OCI-LY3 (cell line): Measurements from ENCODE around the gene JAK2.

Source experiments
- H2AFZ ChIP-seq: fragments of 200-600, 300-600 bp; shearing (Covaris generic); 2 replicates; pipeline ENCODE4 v1.6.0; 2014; ENCODE audit warnings: antibody characterized with exemption, low read depth, low read length
- H3K27ac ChIP-seq: fragments of 200-600, 300-600 bp; sonication (generic); 2 replicates; pipeline ENCODE4 v1.5.1; 2014; ENCODE audit warnings: mild to moderate bottlenecking, low read length, moderate library complexity, mixed read lengths
- H3K27me3 ChIP-seq: fragments of 200-600, 300-600 bp; sonication (generic); 2 replicates; pipeline ENCODE4 v1.6.1; 2014; ENCODE audit warnings: low read depth, low read length, mixed read lengths
- H3K36me3 ChIP-seq: fragments of 200-600, 300-600 bp; sonication (generic); replicated peaks from 2 replicates; pipeline ENCODE3; 2014; ENCODE audit warnings: low read depth, low read length, mixed read lengths
- H3K4me1 ChIP-seq: fragments of 300-600, 200-600 bp; sonication (generic); 2 replicates; pipeline ENCODE4 v1.6.1; 2014; ENCODE audit warnings: low read length, mixed read lengths
- H3K4me2 ChIP-seq: fragments of 200-600, 300-600 bp; sonication (generic); 2 replicates; pipeline ENCODE4 v1.6.1; 2014; ENCODE audit warnings: low read length, mixed read lengths
- H3K4me3 ChIP-seq: fragments of 300-600, 200-600 bp; sonication (generic); 2 replicates; pipeline ENCODE4 v1.5.1; 2014; ENCODE audit warnings: antibody characterized with exemption, mild to moderate bottlenecking, low read length, moderate library complexity
- H3K79me2 ChIP-seq: fragments of 300-600, 200-600 bp; shearing (Covaris generic); 2 replicates; pipeline ENCODE4 v1.6.1; 2014; ENCODE audit warnings: mild to moderate bottlenecking, low read length, mixed read lengths
- H3K9ac ChIP-seq: fragments of 300-600, 200-600 bp; shearing (Covaris generic); 2 replicates; pipeline ENCODE4 v1.6.0; 2014; ENCODE audit warnings: mild to moderate bottlenecking, low read length, moderate library complexity
- H3K9me3 ChIP-seq: fragments of 200-600, 300-600 bp; shearing (Covaris generic); 2 replicates; pipeline ENCODE4 v1.6.1; 2014; ENCODE audit warnings: low read length, mixed read lengths; ENCODE audit not compliant: insufficient read depth
- H4K20me1 ChIP-seq: fragments of 200-600, 300-600 bp; sonication (generic); 2 replicates; pipeline ENCODE4 v1.6.1; 2016; ENCODE audit warnings: low read length, mixed read lengths; ENCODE audit not compliant: insufficient read depth
- CTCF ChIP-seq: fragments of 200-600, 300-600 bp; sonication (generic); IDR thresholded peaks from 2 replicates; pipeline ENCODE4 v1.5.1; 2014; ENCODE audit warnings: antibody characterized with exemption, low read length, low read depth
- EZH2phosphoT487 ChIP-seq: fragments of 200-600 bp; shearing (Covaris generic); IDR thresholded peaks from 2 replicates; pipeline ENCODE4 v1.6.1; 2018; ENCODE audit warnings: antibody characterized with exemption, mixed run types, low read depth

The JAK2 gene

GRCh38 chr9:5002811-5003210 is 17.7 kb downstream of the JAK2 start:
- Histone ChIP-seq H4K20me1 (no peaks in the 10 kb centered on the region), H3K36me3 (peaks cover 11% of the 10 kb centered on the region), H3K9ac (no peak overlapping the region), H3K4me1 (no peaks in the 10 kb centered on the region), H3K4me2 (no peak overlapping the region), H3K27ac (no peak overlapping the region), H2AFZ (no peak overlapping the region), H3K79me2 (no peaks in the 10 kb centered on the region), H3K4me3 (no peak overlapping the region), H3K9me3 (peaks cover 3% of the 10 kb centered on the region; the same call in 1 of the 2 replicates), H3K27me3 (no peaks in the 10 kb centered on the region)
- TF ChIP-seq EZH2phosphoT487 (no peak), CTCF (no peak)

- no peak overlapping the region for H3K4me2 ChIP-seq
- H3K9me3 ChIP-seq, result peaks cover 3% of the 10 kb centered on the region; the same call in 1 of the 2 replicates
- no peaks in the 10 kb centered on the region for H3K27me3 ChIP-seq
- H3K9ac ChIP-seq, result no peak overlapping the region
- H3K27ac ChIP-seq, result no peak overlapping the region
- H3K36me3 ChIP-seq, result peaks cover 11% of the 10 kb centered on the region
- H3K4me3 ChIP-seq, result no peak overlapping the region
- TF ChIP-seq CTCF (no peak), EZH2phosphoT487 (no peak)
- no peaks in the 10 kb centered on the region for H3K79me2 ChIP-seq
- no peaks in the 10 kb centered on the region for H3K4me1 ChIP-seq
- no peak overlapping the region for H2AFZ ChIP-seq
- no peaks in the 10 kb centered on the region for H4K20me1 ChIP-seq
These were observed 19.4 kb downstream of the JAK2 start for GRCh38 chr9:5004481-5004880.

GRCh38 chr9:5008202-5008601 is 23.1 kb downstream of the JAK2 start:
- Histone ChIP-seq H3K27ac (no peak overlapping the region), H3K4me1 (no peaks in the 10 kb centered on the region), H2AFZ (no peak overlapping the region), H4K20me1 (no peaks in the 10 kb centered on the region), H3K27me3 (no peaks in the 10 kb centered on the region), H3K4me3 (no peak overlapping the region), H3K36me3 (peaks cover 6% of the 10 kb centered on the region), H3K79me2 (no peaks in the 10 kb centered on the region), H3K9me3 (peaks cover 3% of the 10 kb centered on the region; the same call in 1 of the 2 replicates), H3K9ac (no peak overlapping the region), H3K4me2 (no peak overlapping the region)
- no peak for TF ChIP-seq CTCF
- TF ChIP-seq EZH2phosphoT487, result no peak

- no peak overlapping the region for H3K9ac ChIP-seq
- H3K4me2 ChIP-seq, result no peak overlapping the region
- no peaks in the 10 kb centered on the region for H3K4me1 ChIP-seq
- H3K4me3 ChIP-seq, result no peak overlapping the region
- no peak overlapping the region for H2AFZ ChIP-seq
- H4K20me1 ChIP-seq, result no peaks in the 10 kb centered on the region
- no peak overlapping the region for H3K27ac ChIP-seq
- H3K79me2 ChIP-seq, result no peaks in the 10 kb centered on the region
- no peaks in the 10 kb centered on the region for H3K27me3 ChIP-seq
- peaks cover 8% of the 10 kb centered on the region for H3K36me3 ChIP-seq
- H3K9me3 ChIP-seq, result no peaks in the 10 kb centered on the region
- TF ChIP-seq EZH2phosphoT487, result no peak
These were observed 28.3 kb downstream of the JAK2 start for GRCh38 chr9:5013374-5013773.

GRCh38 chr9:5015934-5016333 is 30.9 kb downstream of the JAK2 start:
- Histone ChIP-seq H4K20me1 (no peaks in the 10 kb centered on the region), H3K27ac (no peak overlapping the region), H3K4me2 (no peak overlapping the region), H3K4me3 (no peak overlapping the region), H3K27me3 (no peaks in the 10 kb centered on the region), H2AFZ (no peak overlapping the region), H3K4me1 (no peaks in the 10 kb centered on the region), H3K36me3 (peaks cover 13% of the 10 kb centered on the region), H3K9me3 (no peaks in the 10 kb centered on the region), H3K79me2 (no peaks in the 10 kb centered on the region), H3K9ac (no peak overlapping the region)
- TF ChIP-seq CTCF, result no peak
- no peak for TF ChIP-seq EZH2phosphoT487
